GM21786 (cell line): ENCODE data around the gene PARP12.

Experiments used
- ATAC-seq: cut with Tn5 transposase; IDR thresholded peaks from one replicate; pipeline ENCODE4 v1.9.1; 2021; ENCODE audit not compliant: unreplicated experiment

Gene PARP12

GRCh38 chr7:139992353-139993044 lies 70.3 kb downstream of the PARP12 start:
- no peak for ATAC-seq

GRCh38 chr7:139991911-139992310 lies 70.8 kb downstream of the PARP12 start:
- ATAC-seq, result no peak

- no peak for ATAC-seq
Measured at GRCh38 chr7:139991269-139991666, 71.5 kb downstream of the PARP12 start.

GRCh38 chr7:139990571-139991268 lies 72.0 kb downstream of the PARP12 start:
- ATAC-seq, result no peak

- ATAC-seq, result no peak
Measured at GRCh38 chr7:139990142-139990535, 72.6 kb downstream of the PARP12 start.

- ATAC-seq, result no peak
Measured at GRCh38 chr7:139989366-139990141, 73.2 kb downstream of the PARP12 start.

- no peak for ATAC-seq
Measured at GRCh38 chr7:139987691-139988516, 74.8 kb downstream of the PARP12 start.

- no peak for ATAC-seq
Measured at GRCh38 chr7:139985811-139986210, 76.9 kb downstream of the PARP12 start.

- ATAC-seq, result no peak
Measured at GRCh38 chr7:139984642-139985539, 77.9 kb downstream of the PARP12 start.

- no peak for ATAC-seq
Measured at GRCh38 chr7:139982927-139983920, 79.5 kb downstream of the PARP12 start.

GRCh38 chr7:139981511-139981895 lies 81.2 kb downstream of the PARP12 start:
- ATAC-seq, result no peak

- no peak for ATAC-seq
Measured at GRCh38 chr7:139976838-139977656, 85.7 kb downstream of the PARP12 start.

GRCh38 chr7:139976055-139976837 lies 86.5 kb downstream of the PARP12 start:
- ATAC-seq, result no peak

GRCh38 chr7:139974179-139974811 lies 88.5 kb downstream of the PARP12 start:
- no peak for ATAC-seq
